OCI-LY7 (cell line): ENCODE data around the gene CTSE.

Experiments
- CTCF ChIP-seq: fragments of 200-600 bp; sonication (generic); conservative IDR thresholded peaks from 2 replicates; pipeline ENCODE4 v1.5.1; 2014; ENCODE audit warnings: mild to moderate bottlenecking, antibody characterized with exemption, low read length, moderate library complexity, mixed read lengths
- EZH2phosphoT487 ChIP-seq: fragments of 200-600 bp; sonication (generic); IDR thresholded peaks from 2 replicates; pipeline ENCODE4 v1.6.1; 2018; ENCODE audit warnings: low read depth, borderline replicate concordance, mild to moderate bottlenecking, mixed run types, antibody characterized with exemption, low read length, moderate library complexity, mixed read lengths

GRCh38 chr1:205989786-205990185 is 33.9 kb downstream of the CTSE start:
- TF ChIP-seq CTCF: peak; percentile 24; the same call in 1 of the 2 replicates
- TF ChIP-seq EZH2phosphoT487: no peak
